Measurements from ENCODE around the gene TBCE.

GRCh38 chr1:235425357-235425756, 58.1 kb downstream of the TBCE start:
- TF ChIP-seq CTCF (IDR thresholded peaks at IDR 0.05) = no peak
- no peak for TF ChIP-seq ZFX (IDR thresholded peaks at IDR 0.05; ENCODE audit: borderline replicate concordance)

Data from 22Rv1 (cell line).